ENCODE measurements around the gene CHML. TPM values are rescaled to one million over a fixed set of nuclear protein-coding genes. Genes with fewer than 3 reads are reported as not detected.

The CHML gene
- total RNA-seq, 1 donor from 2014 or later: 15.2 TPM

DNA sequence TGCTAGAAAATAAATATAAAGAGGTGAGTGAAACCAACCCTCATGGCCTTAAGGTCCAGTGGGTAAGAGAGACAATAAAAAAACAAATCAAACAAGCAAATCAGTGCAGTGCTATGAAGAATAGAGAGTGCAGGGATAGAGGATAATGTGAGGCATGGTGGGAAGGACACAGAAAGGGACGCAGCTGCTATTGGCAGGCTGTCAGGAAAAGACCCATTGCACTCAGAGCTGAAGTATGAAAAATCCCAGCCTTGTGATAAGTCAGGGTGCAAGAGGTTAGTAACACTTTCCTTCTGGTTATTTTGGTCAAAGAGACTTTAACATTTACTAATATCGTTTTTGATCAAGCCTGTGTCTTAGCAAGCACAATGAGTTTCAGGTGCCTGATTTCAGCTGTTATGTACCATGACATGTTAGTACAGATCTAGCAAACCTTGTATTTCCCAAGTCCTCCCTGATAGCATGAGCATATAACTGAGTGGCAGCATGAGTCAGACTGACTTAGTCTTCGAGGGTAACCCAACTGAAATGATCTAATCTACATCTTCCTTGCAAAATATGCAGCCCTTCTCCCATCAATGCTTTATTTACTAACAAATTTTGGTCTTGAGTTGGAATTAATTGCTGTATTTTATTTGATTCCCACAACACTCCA lies 31.7 kb downstream of the CHML start:
- H3K27me3 Mint-ChIP-seq (ENCODE audit: unreplicated experiment): no peaks in the 10 kb centered on the region
- DNase-seq (ENCODE audit: low spot score): no peak
- no peaks in the 10 kb centered on the region for H3K36me3 Mint-ChIP-seq (ENCODE audit: low read depth, unreplicated experiment)
- no peak overlapping the region for H3K4me3 Mint-ChIP-seq (ENCODE audit: unreplicated experiment)
- no peaks in the 10 kb centered on the region for H3K9me3 Mint-ChIP-seq (ENCODE audit: unreplicated experiment)
- H3K4me1 Mint-ChIP-seq (ENCODE audit: unreplicated experiment): peaks cover 12% of the 10 kb centered on the region
- no peak overlapping the region for H3K27ac Mint-ChIP-seq (ENCODE audit: unreplicated experiment)
- TF ChIP-seq CTCF (IDR thresholded peaks at IDR 0.05; ENCODE audit: unreplicated experiment): no peak

DNA sequence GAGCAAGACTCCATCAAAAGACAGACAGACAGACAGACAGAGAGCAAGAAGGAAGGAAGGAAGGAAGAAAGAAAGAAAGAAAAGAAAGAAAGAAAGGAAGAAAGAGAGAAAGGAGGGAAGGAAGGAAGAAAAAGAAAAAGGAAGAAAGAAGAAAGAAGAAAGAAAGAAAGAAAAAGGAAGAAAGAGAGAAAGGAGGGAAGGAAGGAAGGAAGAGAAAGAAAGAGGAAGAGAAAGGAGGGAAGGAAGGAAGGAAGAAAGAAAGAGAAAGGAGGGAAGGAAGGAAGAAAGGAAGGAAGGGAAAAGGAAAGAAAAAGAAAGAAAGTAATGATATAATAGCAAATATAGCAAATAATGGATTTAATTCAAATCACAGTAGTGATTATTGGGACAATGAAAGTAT lies 32.7 kb downstream of the CHML start:
- no peak overlapping the region for H3K27ac Mint-ChIP-seq (ENCODE audit: unreplicated experiment)
- no peaks in the 10 kb centered on the region for H3K36me3 Mint-ChIP-seq (ENCODE audit: low read depth, unreplicated experiment)
- no peak overlapping the region for H3K4me3 Mint-ChIP-seq (ENCODE audit: unreplicated experiment)
- H3K9me3 Mint-ChIP-seq (ENCODE audit: unreplicated experiment): no peaks in the 10 kb centered on the region
- DNase-seq (ENCODE audit: low spot score): no peak
- TF ChIP-seq CTCF (IDR thresholded peaks at IDR 0.05; ENCODE audit: unreplicated experiment): no peak
- no peaks in the 10 kb centered on the region for H3K27me3 Mint-ChIP-seq (ENCODE audit: unreplicated experiment)
- H3K4me1 Mint-ChIP-seq (ENCODE audit: unreplicated experiment): peaks cover 7% of the 10 kb centered on the region

DNA sequence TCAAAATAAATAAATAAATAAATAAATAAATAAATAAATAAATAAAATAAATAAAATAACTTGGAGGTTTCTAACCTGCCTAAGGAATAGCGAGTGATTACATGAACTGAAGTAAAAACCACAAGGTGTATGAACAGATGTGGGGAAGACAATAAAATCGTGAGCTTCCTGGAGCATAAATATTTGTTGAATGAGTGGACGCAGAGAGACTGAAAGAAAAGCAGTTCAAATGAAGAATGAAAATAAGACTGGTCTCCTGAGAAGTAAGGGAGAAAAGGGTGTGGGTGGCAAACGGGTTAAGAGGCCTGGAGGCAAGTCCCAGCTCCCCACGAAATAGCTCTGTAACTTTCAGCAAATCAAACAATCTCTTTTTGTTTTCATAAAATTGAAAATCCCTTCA lies 33.6 kb downstream of the CHML start:
- H3K36me3 Mint-ChIP-seq (ENCODE audit: low read depth, unreplicated experiment): no peaks in the 10 kb centered on the region
- no peak overlapping the region for H3K27ac Mint-ChIP-seq (ENCODE audit: unreplicated experiment)
- no peaks in the 10 kb centered on the region for H3K27me3 Mint-ChIP-seq (ENCODE audit: unreplicated experiment)
- no peak overlapping the region for H3K4me3 Mint-ChIP-seq (ENCODE audit: unreplicated experiment)
- no peak for DNase-seq (ENCODE audit: low spot score)
- H3K4me1 Mint-ChIP-seq (ENCODE audit: unreplicated experiment): peaks cover 7% of the 10 kb centered on the region
- TF ChIP-seq CTCF (IDR thresholded peaks at IDR 0.05; ENCODE audit: unreplicated experiment): no peak
- no peaks in the 10 kb centered on the region for H3K9me3 Mint-ChIP-seq (ENCODE audit: unreplicated experiment)

DNA sequence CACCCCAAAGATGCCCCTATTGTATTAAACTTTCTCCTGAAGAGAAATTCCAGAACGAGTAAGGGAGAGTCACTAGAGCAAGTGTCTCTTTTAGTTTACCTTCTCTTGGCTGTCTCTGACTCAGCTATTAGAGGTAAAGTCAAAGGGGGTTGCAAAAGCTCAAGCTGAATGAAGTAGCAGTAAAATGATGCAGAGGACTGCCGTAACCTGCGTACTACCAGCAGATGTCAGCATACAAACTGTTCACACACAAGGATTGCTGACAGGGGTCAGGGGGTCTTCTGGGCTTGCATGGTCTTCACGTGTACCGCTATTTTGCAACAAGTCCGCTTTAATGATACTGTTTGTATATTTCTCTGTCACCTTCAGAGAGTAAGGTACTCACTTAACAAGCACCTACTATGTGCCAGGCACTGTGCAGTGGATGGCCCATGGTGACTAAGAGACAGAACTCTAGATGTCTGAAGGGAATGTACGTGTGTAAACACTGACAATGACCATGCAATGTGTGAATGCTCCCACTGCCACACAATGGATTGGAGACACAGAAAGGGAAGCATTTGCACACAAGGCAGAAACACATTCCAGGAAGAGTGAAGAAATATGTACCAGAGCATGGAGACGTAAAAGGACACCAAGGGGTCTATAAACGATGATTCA lies 34.9 kb downstream of the CHML start:
- Mint-ChIP-seq H3K27ac (ENCODE audit: unreplicated experiment) (no peak overlapping the region), H3K9me3 (ENCODE audit: unreplicated experiment) (no peaks in the 10 kb centered on the region), H3K4me3 (ENCODE audit: unreplicated experiment) (no peak overlapping the region), H3K27me3 (ENCODE audit: unreplicated experiment) (no peaks in the 10 kb centered on the region), H3K36me3 (ENCODE audit: low read depth, unreplicated experiment) (no peaks in the 10 kb centered on the region), H3K4me1 (ENCODE audit: unreplicated experiment) (peaks cover 7% of the 10 kb centered on the region)
- DNase-seq (ENCODE audit: low spot score): no peak
- no peak for TF ChIP-seq CTCF (IDR thresholded peaks at IDR 0.05; ENCODE audit: unreplicated experiment)

- Mint-ChIP-seq H3K27me3 (ENCODE audit: unreplicated experiment) (no peaks in the 10 kb centered on the region), H3K9me3 (ENCODE audit: unreplicated experiment) (no peaks in the 10 kb centered on the region), H3K27ac (ENCODE audit: unreplicated experiment) (no peak overlapping the region), H3K36me3 (ENCODE audit: low read depth, unreplicated experiment) (no peaks in the 10 kb centered on the region), H3K4me3 (ENCODE audit: unreplicated experiment) (no peak overlapping the region), H3K4me1 (ENCODE audit: unreplicated experiment) (peaks cover 3% of the 10 kb centered on the region)
- DNase-seq (ENCODE audit: low spot score): no peak
- TF ChIP-seq CTCF (IDR thresholded peaks at IDR 0.05; ENCODE audit: unreplicated experiment): no peak
Measured at GRCh38 chr1:241603731-241604245, 36.4 kb downstream of the CHML start.

Data from endothelial cell (in vitro differentiated cells).